Activated CD4-positive, CD25-positive, alpha-beta regulatory T cell treated with anti-CD3 and anti-CD28 coated beads, Interleukin-2, amount 50 U/mL, for 16 hours (primary cell): ENCODE data around the gene UNC79.

Experiments
- DNase-seq: peaks from one replicate; pipeline ENCODE4 v3.0.0-alpha.2; 2020; ENCODE audit warnings: low read depth, low spot score

UNC79 gene

GRCh38 chr14:93708311-93708734 lies 277.6 kb downstream of the UNC79 start:
- DNase-seq: no peak

- no peak for DNase-seq
Observed at GRCh38 chr14:93708800-93709199, 278.1 kb downstream of the UNC79 start.

GRCh38 chr14:93709249-93709648 lies 278.5 kb downstream of the UNC79 start:
- no peak for DNase-seq

- no peak for DNase-seq
Observed at GRCh38 chr14:93712079-93712837, 281.5 kb downstream of the UNC79 start.

GRCh38 chr14:93712838-93713724 lies 282.3 kb downstream of the UNC79 start:
- no peak for DNase-seq

GRCh38 chr14:93713726-93714405 lies 283.1 kb downstream of the UNC79 start:
- no peak for DNase-seq

- no peak for DNase-seq
Observed at GRCh38 chr14:93714605-93715004, 283.9 kb downstream of the UNC79 start.

GRCh38 chr14:93715279-93715927 lies 284.7 kb downstream of the UNC79 start:
- no peak for DNase-seq

GRCh38 chr14:93716002-93716745 lies 285.4 kb downstream of the UNC79 start:
- DNase-seq: no peak

GRCh38 chr14:93716746-93717667 lies 286.3 kb downstream of the UNC79 start:
- no peak for DNase-seq

- DNase-seq: no peak
Observed at GRCh38 chr14:93717668-93718320, 287.1 kb downstream of the UNC79 start.

GRCh38 chr14:93719256-93719655 lies 288.5 kb downstream of the UNC79 start:
- DNase-seq: no peak

GRCh38 chr14:93720076-93720815 lies 289.5 kb downstream of the UNC79 start:
- no peak for DNase-seq

- DNase-seq: no peak
Observed at GRCh38 chr14:93720981-93721483, 290.3 kb downstream of the UNC79 start.

- no peak for DNase-seq
Observed at GRCh38 chr14:93723001-93723400, 292.3 kb downstream of the UNC79 start.

- DNase-seq: no peak
Observed at GRCh38 chr14:93725002-93725582, 294.4 kb downstream of the UNC79 start.

GRCh38 chr14:93725993-93726392 lies 295.3 kb downstream of the UNC79 start:
- DNase-seq: no peak
